ENCODE results near the gene ERG.

GRCh38 chr21:38402795-38403194 is 95.5 kb downstream of the ERG start:
- TF ChIP-seq CTCF (IDR thresholded peaks at IDR 0.05), result no peak
- TF ChIP-seq POLR2A (IDR thresholded peaks at IDR 0.05), result no peak

Data from Peyer's patch (tissue), 4 donors.